ENCODE measurements around the gene NBPF4.
"Not testable (repeated sequence)": the region's sequence is repeated elsewhere in the genome, so short reads cannot be mapped to it uniquely, and the experiment has no call there.

The NBPF4 gene

DNA sequence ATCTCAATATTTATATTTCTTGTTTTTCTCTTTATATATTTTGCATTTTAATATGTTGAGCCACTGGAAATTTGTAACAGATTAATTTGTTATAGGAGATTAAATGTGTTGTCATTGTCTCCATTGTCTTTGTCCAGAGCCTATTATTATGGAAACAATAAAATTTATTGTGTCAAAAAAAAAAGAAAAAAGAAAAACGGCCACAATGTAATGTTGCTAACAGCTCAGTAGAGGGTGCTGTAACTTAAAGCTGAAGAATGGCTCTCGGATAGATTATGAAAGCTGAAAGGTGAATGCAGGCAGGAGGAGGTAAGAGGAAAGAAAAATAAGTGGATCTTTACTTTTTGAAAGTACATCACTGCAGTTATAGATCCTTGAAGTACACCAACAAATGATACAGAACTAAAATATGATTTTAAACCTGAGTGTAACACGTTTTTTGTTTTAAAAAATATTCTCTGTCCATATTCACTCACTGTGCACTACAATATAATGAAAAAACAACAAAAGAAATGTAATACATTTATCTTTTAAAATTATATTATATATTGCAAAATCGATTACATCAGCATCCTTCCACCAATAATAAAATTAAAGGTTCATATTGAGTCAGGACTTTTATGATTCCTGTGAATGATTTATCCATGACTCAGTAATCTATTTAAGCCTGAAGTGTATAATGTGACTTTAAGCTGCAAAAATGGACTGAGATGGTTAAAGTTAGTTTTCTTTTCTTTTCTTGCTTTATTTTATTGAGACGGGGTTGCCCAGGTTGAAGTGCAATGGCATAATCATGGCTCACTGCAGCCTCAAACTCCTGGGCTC lies 29.0 kb downstream of the NBPF4 start:
- TF ChIP-seq, protein P1, sequence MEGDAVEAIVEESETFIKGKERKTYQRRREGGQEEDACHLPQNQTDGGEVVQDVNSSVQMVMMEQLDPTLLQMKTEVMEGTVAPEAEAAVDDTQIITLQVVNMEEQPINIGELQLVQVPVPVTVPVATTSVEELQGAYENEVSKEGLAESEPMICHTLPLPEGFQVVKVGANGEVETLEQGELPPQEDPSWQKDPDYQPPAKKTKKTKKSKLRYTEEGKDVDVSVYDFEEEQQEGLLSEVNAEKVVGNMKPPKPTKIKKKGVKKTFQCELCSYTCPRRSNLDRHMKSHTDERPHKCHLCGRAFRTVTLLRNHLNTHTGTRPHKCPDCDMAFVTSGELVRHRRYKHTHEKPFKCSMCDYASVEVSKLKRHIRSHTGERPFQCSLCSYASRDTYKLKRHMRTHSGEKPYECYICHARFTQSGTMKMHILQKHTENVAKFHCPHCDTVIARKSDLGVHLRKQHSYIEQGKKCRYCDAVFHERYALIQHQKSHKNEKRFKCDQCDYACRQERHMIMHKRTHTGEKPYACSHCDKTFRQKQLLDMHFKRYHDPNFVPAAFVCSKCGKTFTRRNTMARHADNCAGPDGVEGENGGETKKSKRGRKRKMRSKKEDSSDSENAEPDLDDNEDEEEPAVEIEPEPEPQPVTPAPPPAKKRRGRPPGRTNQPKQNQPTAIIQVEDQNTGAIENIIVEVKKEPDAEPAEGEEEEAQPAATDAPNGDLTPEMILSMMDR (conservative IDR thresholded peaks at IDR 0.05), result peak; percentile 65
- H3K27ac ChIP-seq, result not testable (repeated sequence)

DNA sequence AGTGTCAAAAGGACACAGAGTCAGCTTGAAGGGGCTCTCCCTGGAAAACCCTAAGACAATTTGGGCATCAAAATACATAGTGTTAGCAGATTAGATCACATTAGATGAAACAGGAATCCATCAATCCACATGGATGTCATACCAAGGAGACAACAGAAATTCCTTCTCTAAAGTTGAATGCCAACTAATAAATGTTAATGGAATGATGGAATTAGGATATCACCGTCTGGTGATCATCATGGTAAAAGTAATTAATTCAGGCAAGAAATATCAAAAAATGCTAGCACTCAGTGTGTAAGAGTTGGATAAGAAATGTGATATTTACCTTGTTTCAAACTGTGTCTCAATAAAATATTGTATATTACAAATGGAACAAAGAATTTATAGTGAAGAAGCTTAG lies 32.9 kb downstream of the NBPF4 start:
- TF ChIP-seq, protein P1 (conservative IDR thresholded peaks at IDR 0.05), result no peak
- H3K27ac ChIP-seq, result no peak overlapping the region

DNA sequence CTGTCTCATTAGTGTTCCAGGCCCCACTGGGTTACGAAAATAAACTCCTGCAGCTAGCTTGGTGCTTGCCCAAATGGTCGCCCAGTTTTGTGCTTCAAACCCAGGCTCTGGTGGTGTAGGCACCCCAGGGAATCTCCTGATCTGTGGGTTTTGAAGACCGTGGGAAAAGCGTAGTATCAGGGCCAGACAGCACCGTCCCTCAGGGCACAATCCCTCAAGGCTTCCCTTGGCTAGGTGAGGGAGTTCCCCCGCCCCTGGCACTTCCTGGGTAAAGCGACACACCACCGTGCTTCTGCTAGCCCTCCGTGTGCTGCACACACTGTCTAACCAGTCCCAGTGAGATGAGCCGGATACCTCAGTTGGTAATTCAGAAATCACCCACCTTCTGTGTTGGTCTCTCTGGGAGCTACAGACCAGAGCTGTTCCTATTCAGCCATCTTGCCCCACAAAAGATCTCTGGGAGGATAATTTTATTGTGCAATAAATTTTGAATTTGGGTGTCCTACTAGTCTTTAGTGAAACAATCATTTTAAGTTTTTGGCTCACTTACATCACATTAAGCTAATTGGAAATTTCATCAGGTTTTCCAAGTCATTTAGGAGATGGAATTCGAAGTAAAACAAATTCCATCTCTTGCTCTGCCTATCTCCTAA lies 34.3 kb downstream of the NBPF4 start:
- TF ChIP-seq, protein P1 (conservative IDR thresholded peaks at IDR 0.05), result no peak
- no peak overlapping the region for H3K27ac ChIP-seq

DNA sequence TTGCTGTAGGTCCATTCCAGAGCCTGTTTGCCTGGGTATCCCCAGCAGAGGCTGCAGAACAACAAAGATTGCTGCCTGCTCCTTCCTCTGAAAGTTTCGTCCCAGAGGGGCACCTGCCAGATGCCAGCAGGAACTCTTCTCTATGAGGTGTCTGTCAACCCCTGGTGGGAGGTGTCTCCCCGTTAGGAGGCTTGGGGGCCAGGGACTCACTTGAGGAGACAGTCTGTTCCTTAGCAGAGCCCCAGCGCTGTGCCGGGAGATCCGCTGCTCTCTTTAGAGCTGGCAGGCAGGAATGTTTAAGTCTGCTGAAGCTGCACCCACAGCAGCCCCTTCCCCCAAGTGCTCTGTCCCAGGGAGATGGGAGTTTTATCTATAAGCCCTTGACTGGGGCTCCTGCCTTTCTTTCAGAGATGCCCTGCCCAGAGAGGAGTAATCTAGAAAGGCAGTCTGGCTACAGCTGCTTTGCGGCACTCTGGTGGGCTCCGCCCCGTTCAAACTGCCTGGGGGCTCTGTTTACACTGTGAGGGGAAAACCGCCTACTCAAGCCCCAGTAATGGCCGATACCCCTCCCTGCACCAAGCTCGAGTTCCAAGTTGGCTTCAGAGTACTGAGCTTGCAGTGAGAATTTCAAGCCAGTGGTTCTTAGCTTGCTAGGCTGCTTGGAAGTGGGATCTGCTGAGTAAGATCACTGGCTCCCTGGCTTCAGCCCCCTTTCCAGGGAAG lies 35.0 kb downstream of the NBPF4 start:
- TF ChIP-seq, protein P1 (conservative IDR thresholded peaks at IDR 0.05), result no peak
- H3K27ac ChIP-seq, result no peak overlapping the region

DNA sequence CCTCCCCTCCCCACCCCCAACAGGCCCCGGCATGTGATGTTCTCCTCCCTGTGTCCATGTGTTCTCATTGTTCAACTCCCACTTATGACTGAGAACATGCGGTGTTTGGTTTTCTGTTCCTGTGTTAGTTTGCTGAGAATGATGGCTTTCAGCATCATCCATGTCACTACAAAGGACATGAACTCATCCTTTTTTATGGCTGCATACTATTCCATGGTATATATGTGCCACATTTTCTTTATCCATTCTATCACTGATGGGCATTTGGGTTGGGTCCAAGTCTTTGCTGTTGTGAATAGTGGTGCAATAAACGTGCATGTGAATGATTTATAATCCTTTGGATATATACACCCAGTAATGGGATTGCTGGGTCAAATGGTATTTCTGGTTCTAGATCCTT lies 40.3 kb downstream of the NBPF4 start:
- H3K27ac ChIP-seq, result not testable (repeated sequence)

DNA sequence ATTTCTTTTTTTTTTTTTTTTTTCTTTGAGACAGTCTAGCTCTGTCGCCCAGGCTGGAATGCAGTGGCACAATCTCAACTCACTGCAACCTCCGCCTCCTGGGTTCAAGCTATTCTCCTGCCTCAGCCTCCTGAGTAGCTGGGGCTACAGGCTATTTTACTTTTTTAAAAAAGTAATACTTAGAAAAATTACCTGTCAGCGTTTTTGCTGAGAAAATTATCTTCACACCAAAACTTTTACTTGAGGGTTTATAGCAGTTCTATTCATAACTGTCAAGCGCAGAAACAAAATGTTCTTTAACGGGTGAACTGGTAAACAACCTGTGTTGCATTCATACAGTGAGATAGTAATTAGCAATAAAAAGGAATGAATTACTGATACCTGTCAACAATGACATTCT lies 42.2 kb downstream of the NBPF4 start:
- TF ChIP-seq, protein P1 (conservative IDR thresholded peaks at IDR 0.05), result no peak
- H3K27ac ChIP-seq, result peak overlapping the region; percentile 93; the same call in 1 of the 2 replicates

DNA sequence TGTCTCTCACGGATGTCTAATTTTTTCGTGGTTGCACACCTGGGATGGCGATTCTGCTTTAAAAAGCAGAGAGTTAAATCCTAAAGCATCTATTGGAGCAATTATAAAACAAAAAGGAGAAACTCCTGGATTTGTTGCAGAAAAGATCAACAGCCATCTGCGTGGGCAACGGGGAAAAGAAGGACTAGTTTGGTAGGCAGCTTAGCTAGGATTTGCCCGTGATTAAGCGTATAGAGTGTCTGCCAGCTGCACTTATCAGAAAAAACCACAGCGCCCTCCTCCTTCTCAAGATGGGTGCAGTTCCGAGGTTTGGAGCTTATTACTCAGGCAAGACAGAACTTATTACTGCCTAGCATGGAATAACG lies 43.2 kb downstream of the NBPF4 start:
- H3K27ac ChIP-seq, result peak overlapping the region; percentile 93

More for the DNA sequence above, 43.2 kb downstream of the NBPF4 start:
- TF ChIP-seq, protein P1 (conservative IDR thresholded peaks at IDR 0.05), result peak; percentile 63

Data from VCaP (cell line).